Mesothelial cell of epicardium (in vitro differentiated cells): Measurements from ENCODE around the gene TNIP3. TPM values are rescaled to one million over a fixed set of nuclear protein-coding genes. Genes with fewer than 3 reads are reported as not detected.

Experiments used
- DNase-seq, 2 experiments: peaks; one replicate each; pipeline ENCODE4 v3.0.0; 2021; ENCODE audit warnings: low spot score in 2 of 2; ENCODE audit not compliant: unreplicated experiment in 2 of 2
- H3K27ac Mint-ChIP-seq: 2 replicates; pipeline ENCODE4 v1.8.0; 2021; ENCODE audit warnings: mixed read lengths
- H3K27me3 Mint-ChIP-seq: 2 replicates; pipeline ENCODE4 v1.8.0; 2021; ENCODE audit warnings: low read depth, mixed read lengths
- H3K36me3 Mint-ChIP-seq: 2 replicates; pipeline ENCODE4 v1.8.0; 2021; ENCODE audit warnings: mixed read lengths
- H3K4me1 Mint-ChIP-seq: 2 replicates; pipeline ENCODE4 v1.8.0; 2021; ENCODE audit warnings: mixed read lengths
- H3K4me3 Mint-ChIP-seq: 2 replicates; pipeline ENCODE4 v1.8.0; 2021; ENCODE audit warnings: mild to moderate bottlenecking, moderate library complexity, mixed read lengths
- H3K9me3 Mint-ChIP-seq: 2 replicates; pipeline ENCODE4 v1.8.0; 2021; ENCODE audit warnings: mixed read lengths
- CTCF ChIP-seq: fragments of 200-600 bp; sonication (generic); IDR thresholded peaks from one replicate; pipeline ENCODE4 v1.5.0; 2021; ENCODE audit warnings: antibody characterized with exemption; ENCODE audit not compliant: unreplicated experiment
- total RNA-seq: library from RNA; stranded (reverse); gene quantifications from 3 replicates; pipeline ENCODE4 v1.2.1, GENCODE V29; 2021

TNIP3 gene
- total RNA-seq, 1 donor from 2014 or later = 0.27 TPM

- no peak for DNase-seq
- no peaks in the 10 kb centered on the region for H3K36me3 Mint-ChIP-seq
- no peak overlapping the region for H3K4me3 Mint-ChIP-seq
- no peak overlapping the region for H3K27ac Mint-ChIP-seq
- H3K9me3 Mint-ChIP-seq = no peaks in the 10 kb centered on the region
- peaks cover 22% of the 10 kb centered on the region for H3K4me1 Mint-ChIP-seq
- TF ChIP-seq CTCF = no peak
- no peaks in the 10 kb centered on the region for H3K27me3 Mint-ChIP-seq
These were observed 13.6 kb downstream of the TNIP3 start for GRCh38 chr4:121150486-121150885.

- H3K27me3 Mint-ChIP-seq = no peaks in the 10 kb centered on the region
- TF ChIP-seq CTCF = no peak
- H3K27ac Mint-ChIP-seq = no peak overlapping the region
- H3K9me3 Mint-ChIP-seq = no peaks in the 10 kb centered on the region
- no peak for DNase-seq
- no peak overlapping the region for H3K4me3 Mint-ChIP-seq
- peaks cover 22% of the 10 kb centered on the region for H3K4me1 Mint-ChIP-seq
- H3K36me3 Mint-ChIP-seq = no peaks in the 10 kb centered on the region
These were observed 14.1 kb downstream of the TNIP3 start for GRCh38 chr4:121150003-121150402.

GRCh38 chr4:121148621-121149020 lies 15.5 kb downstream of the TNIP3 start:
- no peaks in the 10 kb centered on the region for H3K9me3 Mint-ChIP-seq
- H3K4me3 Mint-ChIP-seq = no peak overlapping the region
- H3K27ac Mint-ChIP-seq = peak overlapping the region; percentile 6
- DNase-seq = no peak
- no peak for TF ChIP-seq CTCF
- H3K27me3 Mint-ChIP-seq = no peaks in the 10 kb centered on the region
- peaks cover 22% of the 10 kb centered on the region for H3K4me1 Mint-ChIP-seq
- no peaks in the 10 kb centered on the region for H3K36me3 Mint-ChIP-seq

- Mint-ChIP-seq H3K4me1 (peaks cover 22% of the 10 kb centered on the region), H3K9me3 (no peaks in the 10 kb centered on the region), H3K27me3 (no peaks in the 10 kb centered on the region), H3K36me3 (no peaks in the 10 kb centered on the region), H3K4me3 (no peak overlapping the region), H3K27ac (no peak overlapping the region)
- TF ChIP-seq CTCF = no peak
- DNase-seq = no peak
These were observed 16.1 kb downstream of the TNIP3 start for GRCh38 chr4:121148000-121148399.

- no peaks in the 10 kb centered on the region for H3K9me3 Mint-ChIP-seq
- no peaks in the 10 kb centered on the region for H3K27me3 Mint-ChIP-seq
- DNase-seq = no peak
- H3K4me1 Mint-ChIP-seq = peaks cover 22% of the 10 kb centered on the region
- no peak for TF ChIP-seq CTCF
- no peak overlapping the region for H3K4me3 Mint-ChIP-seq
- H3K27ac Mint-ChIP-seq = peak overlapping the region; percentile 77
- H3K36me3 Mint-ChIP-seq = no peaks in the 10 kb centered on the region
These were observed 17.6 kb downstream of the TNIP3 start for GRCh38 chr4:121146530-121146929.

- Mint-ChIP-seq H3K27ac (no peak overlapping the region), H3K9me3 (no peaks in the 10 kb centered on the region), H3K4me1 (peaks cover 22% of the 10 kb centered on the region), H3K27me3 (no peaks in the 10 kb centered on the region), H3K4me3 (no peak overlapping the region), H3K36me3 (no peaks in the 10 kb centered on the region)
- TF ChIP-seq CTCF = no peak
- no peak for DNase-seq
These were observed 18.7 kb downstream of the TNIP3 start for GRCh38 chr4:121145430-121145829.
